Hepatocyte (in vitro differentiated cells): ENCODE data around the gene GOLGA6L7. TPM values are rescaled to one million over a fixed set of nuclear protein-coding genes. Genes with fewer than 3 reads are reported as not detected.
"Not testable (repeated sequence)": the region's sequence is repeated elsewhere in the genome, so short reads cannot be mapped to it uniquely, and the experiment has no call there.

Experiments
- DNase-seq: peaks from one replicate; pipeline ENCODE4 v3.0.0-alpha.2; 2016; ENCODE audit warnings: low spot score
- H2AFZ ChIP-seq: fragments of 200-600 bp; sonication (generic); 2 replicates; pipeline ENCODE4 v1.6.0; 2016; ENCODE audit warnings: antibody characterized with exemption, mild to moderate bottlenecking
- H3K27ac ChIP-seq: fragments of 200-600 bp; sonication (generic); 2 replicates; pipeline ENCODE4 v1.5.1; 2016; ENCODE audit warnings: mild to moderate bottlenecking
- H3K27me3 ChIP-seq: fragments of 200-600 bp; sonication (generic); 2 replicates; pipeline ENCODE4 v1.6.1; 2016
- H3K36me3 ChIP-seq: fragments of 200-600 bp; sonication (generic); replicated peaks from 2 replicates; pipeline ENCODE4 v1.5.1; 2016; ENCODE audit warnings: low read depth; ENCODE audit not compliant: insufficient read depth
- H3K4me1 ChIP-seq: fragments of 200-600 bp; sonication (generic); 2 replicates; pipeline ENCODE4 v1.5.1; 2016; ENCODE audit warnings: mild to moderate bottlenecking, moderate library complexity; ENCODE audit not compliant: insufficient read depth
- H3K4me2 ChIP-seq: fragments of 200-600 bp; sonication (generic); 2 replicates; pipeline ENCODE4 v1.6.0; 2016
- H3K4me3 ChIP-seq: fragments of 200-600 bp; sonication (generic); 2 replicates; pipeline ENCODE4 v1.5.1; 2016; ENCODE audit warnings: mild to moderate bottlenecking
- H3K79me2 ChIP-seq: fragments of 200-600 bp; sonication (generic); 2 replicates; pipeline ENCODE4 v1.6.0; 2017; ENCODE audit warnings: mild to moderate bottlenecking
- H3K9me2 ChIP-seq: fragments of 200-600 bp; sonication (generic); replicated peaks from 2 replicates; pipeline ENCODE4 v1.6.0; 2017; ENCODE audit warnings: mild to moderate bottlenecking; ENCODE audit not compliant: insufficient read depth
- H3K9me3 ChIP-seq: fragments of 200-600 bp; sonication (generic); 2 replicates; pipeline ENCODE4 v1.5.1; 2016; ENCODE audit warnings: low read depth, mild to moderate bottlenecking
- H4K20me1 ChIP-seq: fragments of 200-600 bp; sonication (generic); 2 replicates; pipeline ENCODE4 v1.6.0; 2016; ENCODE audit warnings: mild to moderate bottlenecking; ENCODE audit not compliant: insufficient read depth, poor library complexity, severe bottlenecking
- EZH2 ChIP-seq: fragments of 200-600 bp; sonication (generic); IDR thresholded peaks from 2 replicates; pipeline ENCODE4 v1.6.1; 2016; ENCODE audit warnings: antibody characterized with exemption, mild to moderate bottlenecking, borderline replicate concordance
- EZH2phosphoT487 ChIP-seq: fragments of 200-600 bp; sonication (generic); IDR thresholded peaks from one replicate; pipeline ENCODE4 v1.6.1; 2018; ENCODE audit warnings: antibody characterized with exemption, mild to moderate bottlenecking, low read depth, moderate library complexity; ENCODE audit not compliant: unreplicated experiment, severe bottlenecking
- WGBS: methylation state at CpG from one replicate; pipeline ENCODE4 v1.1.6; 2016; ENCODE audit warnings: low lambda C conversion rate; ENCODE audit errors: missing lambda C conversion rate; 5-methylcytosine and 5-hydroxymethylcytosine counted together
- polyA plus RNA-seq: library from polyadenylated mRNA; unstranded; fragments of >200 nt; fragmentation: Nextera tagmentation; extraction: Ambion mirVana; gene quantifications from 2 replicates; pipeline ENCODE4 v1.2.1, GENCODE V29; 2016
- total RNA-seq: library from RNA; depleted of rRNA; stranded (reverse); fragments of >200 nt; gene quantifications from 2 replicates; pipeline ENCODE4 v1.2.3, GENCODE V29; 2014
- TF ChIP-seq, protein P1 (sequence below): fragments of 200-600 bp; sonication (generic); IDR thresholded peaks from 2 replicates; pipeline ENCODE4 v1.5.1; 2016; ENCODE audit warnings: antibody characterized with exemption, mild to moderate bottlenecking; ENCODE audit not compliant: poor library complexity

Gene GOLGA6L7
- total and polyA plus RNA-seq, 2 experiments from 2014 or later: not detected

DNA sequence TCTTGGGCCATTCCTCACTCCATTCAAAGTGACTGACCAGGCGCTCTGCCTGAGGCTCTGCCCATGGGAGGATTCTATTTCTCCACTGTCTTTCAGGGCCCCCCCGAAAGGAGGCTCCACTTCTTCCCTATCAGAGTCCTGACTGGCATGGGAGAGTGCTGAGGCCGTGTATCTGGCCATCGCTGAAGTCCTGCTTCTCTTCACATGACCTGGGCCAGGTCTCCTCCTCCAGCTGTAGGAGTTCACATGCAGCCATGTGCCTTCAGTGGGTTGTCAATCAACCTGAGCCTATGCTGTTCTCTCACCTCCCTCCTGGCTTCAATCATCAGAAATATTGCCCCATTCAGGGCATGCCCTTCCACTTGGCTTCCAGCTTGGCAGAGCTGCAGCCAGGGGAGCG is 24.6 kb upstream of the GOLGA6L7 start:
- TF ChIP-seq, protein P1, sequence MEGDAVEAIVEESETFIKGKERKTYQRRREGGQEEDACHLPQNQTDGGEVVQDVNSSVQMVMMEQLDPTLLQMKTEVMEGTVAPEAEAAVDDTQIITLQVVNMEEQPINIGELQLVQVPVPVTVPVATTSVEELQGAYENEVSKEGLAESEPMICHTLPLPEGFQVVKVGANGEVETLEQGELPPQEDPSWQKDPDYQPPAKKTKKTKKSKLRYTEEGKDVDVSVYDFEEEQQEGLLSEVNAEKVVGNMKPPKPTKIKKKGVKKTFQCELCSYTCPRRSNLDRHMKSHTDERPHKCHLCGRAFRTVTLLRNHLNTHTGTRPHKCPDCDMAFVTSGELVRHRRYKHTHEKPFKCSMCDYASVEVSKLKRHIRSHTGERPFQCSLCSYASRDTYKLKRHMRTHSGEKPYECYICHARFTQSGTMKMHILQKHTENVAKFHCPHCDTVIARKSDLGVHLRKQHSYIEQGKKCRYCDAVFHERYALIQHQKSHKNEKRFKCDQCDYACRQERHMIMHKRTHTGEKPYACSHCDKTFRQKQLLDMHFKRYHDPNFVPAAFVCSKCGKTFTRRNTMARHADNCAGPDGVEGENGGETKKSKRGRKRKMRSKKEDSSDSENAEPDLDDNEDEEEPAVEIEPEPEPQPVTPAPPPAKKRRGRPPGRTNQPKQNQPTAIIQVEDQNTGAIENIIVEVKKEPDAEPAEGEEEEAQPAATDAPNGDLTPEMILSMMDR: no peak
- no peak for TF ChIP-seq EZH2phosphoT487
- no peak for TF ChIP-seq EZH2

GRCh38 chr15:28871168-28871567 is 22.7 kb upstream of the GOLGA6L7 start:
- Histone ChIP-seq H3K4me3 (no peak overlapping the region), H3K27me3 (no peaks in the 10 kb centered on the region), H4K20me1 (no peaks in the 10 kb centered on the region), H3K27ac (no peak overlapping the region), H3K9me3 (no peaks in the 10 kb centered on the region), H2AFZ (no peak overlapping the region), H3K79me2 (no peaks in the 10 kb centered on the region), H3K36me3 (no peaks in the 10 kb centered on the region), H3K9me2 (no peaks in the 10 kb centered on the region), H3K4me1 (no peaks in the 10 kb centered on the region), H3K4me2 (no peak overlapping the region)
- TF ChIP-seq, protein P1: no peak
- TF ChIP-seq EZH2 (no peak), EZH2phosphoT487 (no peak)
- no peak for DNase-seq
- WGBS: 87% methylated on average over 3 of the region's 3 CpGs

More for the DNA sequence above, 24.6 kb upstream of the GOLGA6L7 start:
- Histone ChIP-seq H3K27ac (no peak overlapping the region), H3K9me2 (no peaks in the 10 kb centered on the region), H3K27me3 (no peaks in the 10 kb centered on the region), H4K20me1 (no peaks in the 10 kb centered on the region), H2AFZ (no peak overlapping the region), H3K4me1 (no peaks in the 10 kb centered on the region), H3K79me2 (no peaks in the 10 kb centered on the region), H3K4me3 (no peak overlapping the region), H3K9me3 (no peaks in the 10 kb centered on the region), H3K4me2 (no peak overlapping the region), H3K36me3 (no peaks in the 10 kb centered on the region)
- WGBS: 91% methylated on average over 5 of the region's 5 CpGs
- no peak for DNase-seq

DNA sequence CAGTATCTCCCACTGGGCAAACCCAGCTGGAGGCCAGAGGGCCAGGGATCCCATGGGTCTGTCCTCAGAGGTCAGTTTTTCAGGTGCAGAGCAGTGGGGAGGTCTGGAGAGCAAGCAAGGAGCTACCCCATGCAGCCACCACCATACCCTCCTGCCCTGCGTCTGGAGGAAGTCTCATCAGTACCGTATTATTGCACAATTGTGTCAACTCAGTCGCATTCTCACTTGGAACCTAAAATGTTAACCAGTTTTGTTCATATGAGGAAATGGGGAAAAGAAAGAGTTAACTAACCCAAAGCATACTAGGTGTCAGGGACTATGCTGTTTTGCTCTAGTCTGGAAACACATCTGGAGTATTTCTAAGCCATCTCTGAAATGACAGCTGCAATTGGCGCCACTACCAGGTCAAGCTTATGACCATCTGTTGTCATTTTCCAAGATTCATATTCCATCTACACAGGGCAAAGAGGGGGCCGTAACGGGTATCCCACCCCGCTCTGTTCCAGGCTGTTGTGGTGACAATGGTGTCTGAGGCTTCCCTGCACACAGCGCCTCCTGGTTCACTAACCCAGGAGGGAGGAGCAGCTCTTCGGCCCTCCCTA is 20.4 kb upstream of the GOLGA6L7 start:
- Histone ChIP-seq H3K27ac (no peak overlapping the region), H3K4me2 (no peak overlapping the region), H4K20me1 (no peaks in the 10 kb centered on the region), H3K27me3 (no peaks in the 10 kb centered on the region), H3K4me3 (no peak overlapping the region), H3K9me2 (no peaks in the 10 kb centered on the region), H3K36me3 (no peaks in the 10 kb centered on the region), H3K79me2 (no peaks in the 10 kb centered on the region), H2AFZ (no peak overlapping the region), H3K4me1 (no peaks in the 10 kb centered on the region), H3K9me3 (no peaks in the 10 kb centered on the region)
- no peak for TF ChIP-seq EZH2phosphoT487
- no peak for TF ChIP-seq EZH2
- TF ChIP-seq, protein P1: no peak
- 94% methylated on average over 9 of the region's 9 CpGs for WGBS
- DNase-seq: no peak

GRCh38 chr15:28861589-28862293 is 13.3 kb upstream of the GOLGA6L7 start:
- not testable (repeated sequence) for H3K9me2 ChIP-seq, H3K4me2 ChIP-seq, H3K9me3 ChIP-seq, H3K4me3 ChIP-seq, H3K79me2 ChIP-seq, H2AFZ ChIP-seq, H3K27me3 ChIP-seq, H4K20me1 ChIP-seq, DNase-seq, H3K36me3 ChIP-seq, H3K4me1 ChIP-seq, H3K27ac ChIP-seq
- WGBS: 95% methylated on average over 11 of the region's 11 CpGs
